Measurements from ENCODE around the gene SPTLC1. TPM values are rescaled to one million over a fixed set of nuclear protein-coding genes. Genes with fewer than 3 reads are reported as not detected.

The SPTLC1 gene
- polyA plus RNA-seq, 1 donor (not counting 4 experiments of a cell fraction or from before 2014, with no cell fraction given) = 123 TPM

DNA sequence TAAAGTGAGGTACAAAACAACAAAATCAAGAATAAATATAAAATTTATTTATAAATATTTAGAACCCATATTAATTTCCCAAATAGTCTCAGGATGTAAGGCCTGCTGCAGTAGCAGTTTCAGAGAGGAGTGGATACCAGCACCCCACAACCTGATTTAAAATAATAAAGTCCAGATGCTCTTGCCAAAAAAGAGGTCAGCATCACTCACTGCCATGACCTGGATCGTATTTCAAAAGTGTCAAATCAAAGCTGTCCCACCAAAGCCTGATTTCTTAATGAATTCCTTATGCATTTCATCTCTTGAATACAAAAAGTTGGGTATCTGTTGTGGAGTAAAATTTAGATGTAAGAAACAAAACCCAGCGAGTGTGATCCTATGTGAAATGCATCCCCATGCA is 107.2 kb downstream of the SPTLC1 start:
- Histone ChIP-seq H3K36me3 (ENCODE audit: control insufficient read depth in 2 of 2, extremely low read depth in 1 of 2, insufficient read depth in 2 of 2, low read length in 2 of 2) (no peaks in the 10 kb centered on the region), H3K27ac (ENCODE audit: control insufficient read depth, insufficient read depth, low read length) (no peak overlapping the region), H3K4me2 (ENCODE audit: control insufficient read depth, extremely low read depth, insufficient read depth, low read depth, low read length) (no peak overlapping the region), H3K4me3 (ENCODE audit: control insufficient read depth in 2 of 3, extremely low read depth in 1 of 3, insufficient read depth in 2 of 3, low read depth in 1 of 3, low read length in 3 of 3) (no peak overlapping the region), H3K9me1 (ENCODE audit: control insufficient read depth, extremely low read depth, insufficient read depth, low read length) (no peaks in the 10 kb centered on the region), H2AFZ (ENCODE audit: control insufficient read depth, low read length) (no peak overlapping the region), H4K20me1 (ENCODE audit: control insufficient read depth, extremely low read depth, insufficient read depth, low read length) (no peaks in the 10 kb centered on the region), H3K9me3 (ENCODE audit: control insufficient read depth, low read depth, low read length) (no peaks in the 10 kb centered on the region), H3K9ac (ENCODE audit: control insufficient read depth, extremely low read depth, insufficient read depth, low read length) (no peak overlapping the region), H3K79me2 (ENCODE audit: control insufficient read depth, insufficient read depth, low read length) (no peaks in the 10 kb centered on the region), H3K4me1 (ENCODE audit: control insufficient read depth, extremely low read depth, insufficient read depth, low read length) (no peaks in the 10 kb centered on the region), H3K27me3 (ENCODE audit: control insufficient read depth, extremely low read depth, insufficient read depth, low read length) (no peaks in the 10 kb centered on the region)
- dilution Hi-C loops (cut with MboI; ENCODE audit: extremely low pct_ligation_motif_present, low sequenced_read_pairs) = no loop called here
- no peak for FAIRE-seq
- TF ChIP-seq, protein P1, sequence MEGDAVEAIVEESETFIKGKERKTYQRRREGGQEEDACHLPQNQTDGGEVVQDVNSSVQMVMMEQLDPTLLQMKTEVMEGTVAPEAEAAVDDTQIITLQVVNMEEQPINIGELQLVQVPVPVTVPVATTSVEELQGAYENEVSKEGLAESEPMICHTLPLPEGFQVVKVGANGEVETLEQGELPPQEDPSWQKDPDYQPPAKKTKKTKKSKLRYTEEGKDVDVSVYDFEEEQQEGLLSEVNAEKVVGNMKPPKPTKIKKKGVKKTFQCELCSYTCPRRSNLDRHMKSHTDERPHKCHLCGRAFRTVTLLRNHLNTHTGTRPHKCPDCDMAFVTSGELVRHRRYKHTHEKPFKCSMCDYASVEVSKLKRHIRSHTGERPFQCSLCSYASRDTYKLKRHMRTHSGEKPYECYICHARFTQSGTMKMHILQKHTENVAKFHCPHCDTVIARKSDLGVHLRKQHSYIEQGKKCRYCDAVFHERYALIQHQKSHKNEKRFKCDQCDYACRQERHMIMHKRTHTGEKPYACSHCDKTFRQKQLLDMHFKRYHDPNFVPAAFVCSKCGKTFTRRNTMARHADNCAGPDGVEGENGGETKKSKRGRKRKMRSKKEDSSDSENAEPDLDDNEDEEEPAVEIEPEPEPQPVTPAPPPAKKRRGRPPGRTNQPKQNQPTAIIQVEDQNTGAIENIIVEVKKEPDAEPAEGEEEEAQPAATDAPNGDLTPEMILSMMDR (optimal IDR thresholded peaks at IDR 0.05 in 1 of 3, IDR thresholded peaks at IDR 0.05 in 1 of 3, conservative IDR thresholded peaks at IDR 0.05 in 1 of 3; ENCODE audit: extremely low read depth in 1 of 3, insufficient read depth in 2 of 3, low read length in 3 of 3) = no peak
- TF ChIP-seq EZH2 (IDR thresholded peaks at IDR 0.05; ENCODE audit: low read length) = no peak
- no peak for DNase-seq (ENCODE audit: low read depth, low spot score)

DNA sequence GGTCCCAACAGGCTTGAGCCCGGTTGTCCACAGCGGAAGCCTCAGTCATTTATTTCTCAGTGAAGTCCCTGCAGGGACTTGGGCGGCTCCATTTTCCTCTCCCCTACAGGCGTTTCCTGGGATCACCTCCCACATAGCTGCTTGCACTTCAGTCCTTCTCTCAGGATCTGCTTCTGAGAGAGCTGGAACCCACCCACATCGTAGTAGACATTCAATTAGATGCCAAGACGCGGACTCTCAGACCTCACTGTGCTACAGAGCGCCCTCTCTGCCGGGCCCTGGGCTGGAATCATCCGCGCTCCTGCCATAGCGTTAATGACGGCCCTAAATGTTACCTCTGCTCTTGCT is 111.2 kb downstream of the SPTLC1 start:
- Histone ChIP-seq H3K36me3 (ENCODE audit: control insufficient read depth in 2 of 2, extremely low read depth in 1 of 2, insufficient read depth in 2 of 2, low read length in 2 of 2) (no peaks in the 10 kb centered on the region), H4K20me1 (ENCODE audit: control insufficient read depth, extremely low read depth, insufficient read depth, low read length) (no peaks in the 10 kb centered on the region), H3K4me1 (ENCODE audit: control insufficient read depth, extremely low read depth, insufficient read depth, low read length) (no peaks in the 10 kb centered on the region), H3K9me3 (ENCODE audit: control insufficient read depth, low read depth, low read length) (no peaks in the 10 kb centered on the region), H3K27me3 (ENCODE audit: control insufficient read depth, extremely low read depth, insufficient read depth, low read length) (no peaks in the 10 kb centered on the region), H3K4me3 (ENCODE audit: control insufficient read depth in 2 of 3, extremely low read depth in 1 of 3, insufficient read depth in 2 of 3, low read depth in 1 of 3, low read length in 3 of 3) (no peak overlapping the region), H3K4me2 (ENCODE audit: control insufficient read depth, extremely low read depth, insufficient read depth, low read depth, low read length) (no peak overlapping the region), H3K79me2 (ENCODE audit: control insufficient read depth, insufficient read depth, low read length) (no peaks in the 10 kb centered on the region), H2AFZ (ENCODE audit: control insufficient read depth, low read length) (no peak overlapping the region), H3K9me1 (ENCODE audit: control insufficient read depth, extremely low read depth, insufficient read depth, low read length) (no peaks in the 10 kb centered on the region), H3K9ac (ENCODE audit: control insufficient read depth, extremely low read depth, insufficient read depth, low read length) (no peak overlapping the region), H3K27ac (ENCODE audit: control insufficient read depth, insufficient read depth, low read length) (no peak overlapping the region)
- DNase-seq (ENCODE audit: low read depth, low spot score) (no peak), FAIRE-seq (no peak)
- TF ChIP-seq EZH2 (IDR thresholded peaks at IDR 0.05; ENCODE audit: low read length) = no peak
- TF ChIP-seq, protein P1 (optimal IDR thresholded peaks at IDR 0.05 in 1 of 3, IDR thresholded peaks at IDR 0.05 in 1 of 3, conservative IDR thresholded peaks at IDR 0.05 in 1 of 3; ENCODE audit: extremely low read depth in 1 of 3, insufficient read depth in 2 of 3, low read length in 3 of 3) = no peak
- dilution Hi-C loops (cut with MboI; ENCODE audit: extremely low pct_ligation_motif_present, low sequenced_read_pairs) = no loop called here
